ENCODE data around the gene BTNL9. TPM values are rescaled to one million over a fixed set of nuclear protein-coding genes. Genes with fewer than 3 reads are reported as not detected.

Gene BTNL9
- total RNA-seq, 6 donors from 2014 or later, result 71.8 to 634 (median 147) TPM

DNA sequence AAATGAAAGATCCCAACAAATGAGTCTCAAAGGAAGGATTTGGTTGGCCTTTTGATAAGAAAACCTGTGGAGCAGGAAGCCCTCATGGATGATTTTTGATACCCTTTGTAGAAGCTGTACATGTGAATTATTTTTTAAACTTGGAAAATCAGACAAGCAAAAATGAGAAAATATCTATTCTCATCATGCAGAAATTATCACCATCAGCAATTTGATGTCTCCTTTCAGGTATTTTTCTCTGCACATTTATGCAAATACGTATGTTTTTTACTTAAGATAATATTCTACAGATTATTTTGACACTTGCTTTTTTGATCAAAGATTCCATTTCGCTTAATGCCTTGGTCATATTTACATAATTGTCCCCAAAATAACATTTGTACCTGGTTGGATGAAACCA lies 7.2 kb downstream of the BTNL9 start:
- peaks cover 0 to 37% (median 1%) of the 10 kb centered on the region in 4 donors for H3K36me3 ChIP-seq
- DNase-seq (no peak), ATAC-seq (ENCODE audit: low FRiP score in 2 of 2) (no peak)
- H3K4me1 ChIP-seq, result peaks cover 8 to 24% (median 19%) of the 10 kb centered on the region in 4 donors
- no peak overlapping the region for H3K4me3 ChIP-seq
- H3K27ac ChIP-seq, result no peak overlapping the region
- WGBS, 2 donors, result 83 to 96% methylated on average over 2 of the region's 2 CpGs
- no peaks in the 10 kb centered on the region for H3K9me3 ChIP-seq
- peaks cover 0 to 4% (median 0%) of the 10 kb centered on the region in 4 donors for H3K27me3 ChIP-seq
- no peak for TF ChIP-seq POLR2AphosphoS5 (IDR thresholded peaks at IDR 0.05)
- TF ChIP-seq, protein P1, sequence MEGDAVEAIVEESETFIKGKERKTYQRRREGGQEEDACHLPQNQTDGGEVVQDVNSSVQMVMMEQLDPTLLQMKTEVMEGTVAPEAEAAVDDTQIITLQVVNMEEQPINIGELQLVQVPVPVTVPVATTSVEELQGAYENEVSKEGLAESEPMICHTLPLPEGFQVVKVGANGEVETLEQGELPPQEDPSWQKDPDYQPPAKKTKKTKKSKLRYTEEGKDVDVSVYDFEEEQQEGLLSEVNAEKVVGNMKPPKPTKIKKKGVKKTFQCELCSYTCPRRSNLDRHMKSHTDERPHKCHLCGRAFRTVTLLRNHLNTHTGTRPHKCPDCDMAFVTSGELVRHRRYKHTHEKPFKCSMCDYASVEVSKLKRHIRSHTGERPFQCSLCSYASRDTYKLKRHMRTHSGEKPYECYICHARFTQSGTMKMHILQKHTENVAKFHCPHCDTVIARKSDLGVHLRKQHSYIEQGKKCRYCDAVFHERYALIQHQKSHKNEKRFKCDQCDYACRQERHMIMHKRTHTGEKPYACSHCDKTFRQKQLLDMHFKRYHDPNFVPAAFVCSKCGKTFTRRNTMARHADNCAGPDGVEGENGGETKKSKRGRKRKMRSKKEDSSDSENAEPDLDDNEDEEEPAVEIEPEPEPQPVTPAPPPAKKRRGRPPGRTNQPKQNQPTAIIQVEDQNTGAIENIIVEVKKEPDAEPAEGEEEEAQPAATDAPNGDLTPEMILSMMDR (IDR thresholded peaks at IDR 0.05), result no peak
- TF ChIP-seq POLR2A (IDR thresholded peaks at IDR 0.05), result no peak
- TF ChIP-seq EP300 (IDR thresholded peaks at IDR 0.05), result no peak

DNA sequence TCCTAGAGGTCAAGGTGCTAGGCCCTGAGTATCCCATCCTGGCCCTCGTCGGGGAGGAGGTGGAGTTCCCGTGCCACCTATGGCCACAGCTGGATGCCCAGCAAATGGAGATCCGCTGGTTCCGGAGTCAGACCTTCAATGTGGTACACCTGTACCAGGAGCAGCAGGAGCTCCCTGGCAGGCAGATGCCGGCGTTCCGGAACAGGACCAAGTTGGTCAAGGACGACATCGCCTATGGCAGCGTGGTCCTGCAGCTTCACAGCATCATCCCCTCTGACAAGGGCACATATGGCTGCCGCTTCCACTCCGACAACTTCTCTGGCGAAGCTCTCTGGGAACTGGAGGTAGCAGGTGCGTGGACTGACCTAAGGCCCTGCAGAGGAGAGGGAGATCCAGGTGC lies 7.9 kb downstream of the BTNL9 start:
- Histone ChIP-seq H3K27me3 (peaks cover 0 to 8% (median 2%) of the 10 kb centered on the region in 4 donors), H3K4me1 (peaks cover 13 to 30% (median 23%) of the 10 kb centered on the region in 4 donors), H3K4me3 (no peak overlapping the region), H3K36me3 (peaks cover 0 to 37% (median 1%) of the 10 kb centered on the region in 4 donors), H3K9me3 (no peaks in the 10 kb centered on the region), H3K27ac (no peak overlapping the region)
- WGBS, 2 donors, result 90 to 92% methylated on average over 6 to 15 of the region's 15 CpGs
- no peak for ATAC-seq (ENCODE audit: low FRiP score in 2 of 2)
- no peak for DNase-seq
- TF ChIP-seq POLR2AphosphoS5 (IDR thresholded peaks at IDR 0.05) (no peak), POLR2A (IDR thresholded peaks at IDR 0.05) (no peak), EP300 (IDR thresholded peaks at IDR 0.05) (no peak)
- TF ChIP-seq, protein P1 (IDR thresholded peaks at IDR 0.05), result no peak

GRCh38 chr5:181050016-181050415 lies 9.9 kb downstream of the BTNL9 start:
- Histone ChIP-seq H3K27ac (peak overlapping the region; percentile 7 to 63 (median 42)), H3K27me3 (peaks cover 0 to 23% (median 10%) of the 10 kb centered on the region in 4 donors), H3K36me3 (peaks cover 0 to 31% (median 1%) of the 10 kb centered on the region in 4 donors), H3K4me3 (no peak overlapping the region), H3K9me3 (no peaks in the 10 kb centered on the region), H3K4me1 (peaks cover 21 to 39% (median 31%) of the 10 kb centered on the region in 4 donors)
- DNase-seq (no peak), ATAC-seq (ENCODE audit: low FRiP score in 2 of 2) (no peak)
- TF ChIP-seq, protein P1 (IDR thresholded peaks at IDR 0.05), result no peak
- TF ChIP-seq POLR2A (IDR thresholded peaks at IDR 0.05), result no peak
- TF ChIP-seq EP300 (IDR thresholded peaks at IDR 0.05), result no peak
- TF ChIP-seq POLR2AphosphoS5 (IDR thresholded peaks at IDR 0.05), result no peak
- 94 to 95% methylated on average over 5 of the region's 5 CpGs for WGBS, 2 donors

GRCh38 chr5:181051841-181052671 lies 12.0 kb downstream of the BTNL9 start:
- H3K9me3 ChIP-seq, result no peaks in the 10 kb centered on the region
- WGBS, 2 donors, result 30 to 35% methylated on average over 25 to 27 of the region's 27 CpGs
- DNase-seq, result no peak
- TF ChIP-seq POLR2AphosphoS5 (IDR thresholded peaks at IDR 0.05), result no peak
- TF ChIP-seq, protein P1 (IDR thresholded peaks at IDR 0.05), result no peak
- TF ChIP-seq EP300 (IDR thresholded peaks at IDR 0.05), result no peak
- no peak for TF ChIP-seq POLR2A (IDR thresholded peaks at IDR 0.05)
- H3K27me3 ChIP-seq, result peaks cover 0 to 23% (median 10%) of the 10 kb centered on the region in 4 donors
- ATAC-seq (ENCODE audit: low FRiP score in 2 of 2), result no peak
- H3K36me3 ChIP-seq, result peaks cover 0 to 39% (median 0%) of the 10 kb centered on the region in 4 donors
- peak overlapping the region in 3 of 4 donors; percentile 39 to 87 (median 85) for H3K27ac ChIP-seq
- H3K4me3 ChIP-seq, result peak overlapping the region; percentile 11 to 63 (median 56)
- H3K4me1 ChIP-seq, result peaks cover 18 to 34% (median 26%) of the 10 kb centered on the region in 4 donors

Data from upper lobe of left lung (tissue), 6 donors.